HepG2 (cell line): ENCODE measurements around the gene CD72. TPM values are rescaled to one million over a fixed set of nuclear protein-coding genes. Genes with fewer than 3 reads are reported as not detected.

Experiments
- ATAC-seq: fragments of 200-7000 bp; cut with Tn5 transposase; 3 replicates; pipeline ENCODE4 v1.9.1; 2020; ENCODE audit warnings: mild to moderate bottlenecking, moderate library complexity
- BruUV-seq: library from RNA; stranded (reverse); fragments of 400-500 nt; replicated peaks from 2 replicates; lab custom pipeline; 2021; lab: Mats Ljungman, UMichigan
- CTCF ChIA-PET: fragments of 300-600 bp; formaldehyde crosslinking; extraction: SDS; loops from one replicate; lab custom pipeline; 2021; ENCODE audit warnings: low total read pairs, inconsistent platforms, low intra/inter-chr PET ratio; lab: Yijun Ruan, JAX
- POLR2A ChIA-PET: fragments of 350-600 bp; sonication (Branson Sonifier 250); formaldehyde crosslinking; loops from one replicate; lab custom pipeline; 2020; ENCODE audit warnings: antibody characterized with exemption, inconsistent platforms; lab: Yijun Ruan, JAX
- DNase-seq: peaks from one replicate; pipeline ENCODE4 v3.0.0-alpha.2; 2015; ENCODE audit warnings: low spot score
- FAIRE-seq: peaks from 3 replicates; lab custom pipeline; 2011; peaks lifted over from hg19 to GRCh38; lab: Jason Lieb, UNC
- H2AFZ ChIP-seq: one replicate; pipeline ENCODE4 v1.6.1; 2011; ENCODE audit warnings: low read length, inconsistent platforms
- H3K27ac ChIP-seq: fragments of 300-600 bp; 3 replicates; pipeline ENCODE4 v1.8.0; 2011; ENCODE audit warnings: mixed run types, mild to moderate bottlenecking, mixed read lengths, low read length, inconsistent platforms; ENCODE audit not compliant: insufficient read depth; ENCODE audit errors: extremely low read length
- H3K27me3 ChIP-seq, 2 experiments: fragments of 200-600 bp in 1 of 2; 2 replicates in 1 of 2; 3 replicates in 1 of 2; pipeline versions ENCODE4 v1.6.0 to v1.8.0; 2011; ENCODE audit warnings: low read length in 2 of 2, mild to moderate bottlenecking in 2 of 2, moderate library complexity in 2 of 2, inconsistent platforms in 1 of 2; ENCODE audit not compliant: insufficient read depth in 2 of 2, control insufficient read depth in 1 of 2
- H3K36me3 ChIP-seq, 2 experiments: fragments of 200-600 bp in 1 of 2; replicated peaks in 1 of 2; 2 replicates in 1 of 2; 3 replicates in 1 of 2; pipeline versions ENCODE4 v1.5.1 to v1.8.0; 2011; ENCODE audit warnings: low read length in 2 of 2, inconsistent platforms in 1 of 2; ENCODE audit not compliant: insufficient read depth in 2 of 2, control insufficient read depth in 1 of 2
- H3K4me1 ChIP-seq: 2 replicates; pipeline ENCODE4 v1.5.1; 2012; ENCODE audit warnings: low read length, inconsistent platforms; ENCODE audit not compliant: insufficient read depth
- H3K4me2 ChIP-seq: 2 replicates; pipeline ENCODE4 v1.6.0; 2011; ENCODE audit warnings: low read depth, low read length, inconsistent platforms
- H3K4me3 ChIP-seq, 3 experiments: fragments of 200-600 bp in 1 of 3; sonication (generic), shearing (Covaris generic) in 1 of 3; replicated peaks in 1 of 3; 2 replicates each; pipeline ENCODE4 v1.5.1; 2011 to 2016; ENCODE audit warnings: low read length in 3 of 3, inconsistent platforms in 2 of 3, low read depth in 2 of 3, mild to moderate bottlenecking in 2 of 3, control low read depth in 1 of 3, mixed read lengths in 1 of 3; ENCODE audit not compliant: insufficient read depth in 1 of 3
- H3K79me2 ChIP-seq: one replicate; pipeline ENCODE4 v1.6.1; 2011; ENCODE audit warnings: low read length, inconsistent platforms; ENCODE audit not compliant: insufficient read depth
- H3K9ac ChIP-seq: 2 replicates; pipeline ENCODE4 v1.6.0; 2011; ENCODE audit warnings: mild to moderate bottlenecking, low read depth, low read length, inconsistent platforms; ENCODE audit not compliant: insufficient read depth
- H3K9me3 ChIP-seq: 2 replicates; pipeline ENCODE4 v1.5.1; 2012; ENCODE audit warnings: mild to moderate bottlenecking, low read length
- H4K20me1 ChIP-seq: 2 replicates; pipeline ENCODE4 v1.6.0; 2011; ENCODE audit warnings: inconsistent platforms, mild to moderate bottlenecking, low read length, moderate library complexity; ENCODE audit not compliant: insufficient read depth
- AHDC1 ChIP-seq: sonication (generic); formaldehyde crosslinking; IDR thresholded peaks from 2 replicates; pipeline ENCODE4 v1.5.1; 2020; ENCODE audit warnings: mild to moderate bottlenecking, missing genetic modification reagents, borderline replicate concordance
- HIC2 ChIP-seq: sonication (generic); formaldehyde crosslinking; IDR thresholded peaks from 2 replicates; pipeline ENCODE4 v1.9.0; 2022; ENCODE audit warnings: low read depth, missing genetic modification reagents
- MTF1 ChIP-seq: sonication (generic); formaldehyde crosslinking; IDR thresholded peaks from 2 replicates; pipeline ENCODE4 v1.5.0; 2020; ENCODE audit warnings: missing genetic modification reagents
- PRPF4 ChIP-seq: fragments of 200-400 bp; formaldehyde crosslinking; IDR thresholded peaks from 2 replicates; pipeline ENCODE4 v1.6.1; 2016; ENCODE audit warnings: low read length, low read depth; ENCODE audit not compliant: poor library complexity, severe bottlenecking
- TBP ChIP-seq: sonication (generic); formaldehyde crosslinking; IDR thresholded peaks from 2 replicates; pipeline ENCODE4 v1.5.0; 2020; ENCODE audit warnings: missing genetic modification reagents
- ZNF496 ChIP-seq: sonication (generic); formaldehyde crosslinking; IDR thresholded peaks from 2 replicates; pipeline ENCODE4 v1.8.1; 2023; ENCODE audit warnings: mild to moderate bottlenecking, moderate library complexity, missing genetic modification reagents; ENCODE audit not compliant: insufficient replicate concordance
- WGBS: methylation state at CpG from one replicate; pipeline ENCODE4 v1.1.6; 2017; ENCODE audit warnings: low lambda C conversion rate; 5-methylcytosine and 5-hydroxymethylcytosine counted together
- in situ Hi-C: cut with HindIII; loops from 2 replicates; pipeline ENCODE4 v1.10.0; 2017; ENCODE audit warnings: low pct_unique_long_range_greater_than_20kb; ENCODE audit not compliant: extremely low pct_ligation_motif_present
- intact Hi-C: fragments of 100-400 bp; cut with micrococcal nuclease; formaldehyde crosslinking; loops from one replicate; pipeline ENCODE4 v1.10.0; 2022; ENCODE audit not compliant: unreplicated experiment
- polyA plus RNA-seq, 8 experiments: library from polyadenylated mRNA; depleted of rRNA in 3 of 8; stranded (reverse) in 7 of 8; unstranded in 1 of 8; fragments of >200 nt; fragmentation: Illumina TruSeq in 4 of 8; extraction: Trizol in 4 of 8; gene quantifications; 2 replicates each; pipeline versions ENCODE4 v1.2.1 to v1.2.3, GENCODE V29; 2011 to 2016; ENCODE audit warnings: low read depth in 4 of 8, missing spikeins in 1 of 8, mixed read lengths in 1 of 8; ENCODE audit not compliant: insufficient read depth in 1 of 8
- total RNA-seq, 5 experiments: library from RNA; depleted of rRNA; stranded (reverse); fragments of >200 nt; fragmentation: Illumina TruSeq; extraction: Trizol; gene quantifications; 2 replicates each; pipeline ENCODE4 v1.2.3, GENCODE V29; 2016; ENCODE audit warnings: low read depth in 1 of 5
- TF ChIP-seq, protein P1 (sequence below): sonication (generic); IDR thresholded peaks from 2 replicates; pipeline ENCODE4 v1.6.1; 2016; ENCODE audit warnings: low read depth, borderline replicate concordance
- TF ChIP-seq, protein P2 (sequence below), 2 experiments: sonication (generic) in 1 of 2; formaldehyde crosslinking in 1 of 2; IDR thresholded peaks; 2 replicates each; pipeline versions ENCODE4 v1.5.1 to v1.6.1; 2011 to 2020; ENCODE audit warnings: borderline replicate concordance in 1 of 2, low read depth in 1 of 2, low read length in 1 of 2, mild to moderate bottlenecking in 1 of 2, missing genetic modification reagents in 1 of 2, moderate library complexity in 1 of 2

The CD72 gene
- total and polyA plus RNA-seq, 2 of the 13 experiments (the other 11 are each of a cell fraction or from before 2014, with no cell fraction given): 0.18 to 1.1 TPM

GRCh38 chr9:35618854-35619799 lies 914 bp upstream of the CD72 start:
- H3K27ac ChIP-seq: no peak overlapping the region

More at GRCh38 chr9:35618854-35619799, 914 bp upstream of the CD72 start:
- Histone ChIP-seq H3K36me3 (no peaks in the 10 kb centered on the region), H3K4me3 (no peak overlapping the region), H3K27me3 (peaks cover 3 to 58% of the 10 kb centered on the region in 2 experiments; a peak in 3 of 5 replicates), H3K9ac (no peak overlapping the region), H3K4me2 (no peak overlapping the region), H4K20me1 (no peaks in the 10 kb centered on the region), H3K79me2 (no peaks in the 10 kb centered on the region), H2AFZ (no peak overlapping the region), H3K9me3 (no peaks in the 10 kb centered on the region), H3K4me1 (no peaks in the 10 kb centered on the region)
- WGBS: 69% methylated on average over 16 of the region's 17 CpGs
- in situ Hi-C loops: no loop called here
- no peak for FAIRE-seq
- POLR2A ChIA-PET: no interaction called here
- no TSS peak for BruUV-seq
- intact Hi-C loops: no loop called here
- ATAC-seq: no peak
- no peak for DNase-seq
- TF ChIP-seq PRPF4 (no peak), HIC2 (CRISPR knock-in tag) (no peak), MTF1 (CRISPR knock-in tag) (no peak), AHDC1 (CRISPR knock-in tag) (no peak), TBP (CRISPR knock-in tag) (no peak), ZNF496 (CRISPR knock-in tag) (no peak)
- TF ChIP-seq, protein P1, sequence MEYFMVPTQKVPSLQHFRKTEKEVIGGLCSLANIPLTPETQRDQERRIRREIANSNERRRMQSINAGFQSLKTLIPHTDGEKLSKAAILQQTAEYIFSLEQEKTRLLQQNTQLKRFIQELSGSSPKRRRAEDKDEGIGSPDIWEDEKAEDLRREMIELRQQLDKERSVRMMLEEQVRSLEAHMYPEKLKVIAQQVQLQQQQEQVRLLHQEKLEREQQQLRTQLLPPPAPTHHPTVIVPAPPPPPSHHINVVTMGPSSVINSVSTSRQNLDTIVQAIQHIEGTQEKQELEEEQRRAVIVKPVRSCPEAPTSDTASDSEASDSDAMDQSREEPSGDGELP: no peak
- TF ChIP-seq, protein P2, sequence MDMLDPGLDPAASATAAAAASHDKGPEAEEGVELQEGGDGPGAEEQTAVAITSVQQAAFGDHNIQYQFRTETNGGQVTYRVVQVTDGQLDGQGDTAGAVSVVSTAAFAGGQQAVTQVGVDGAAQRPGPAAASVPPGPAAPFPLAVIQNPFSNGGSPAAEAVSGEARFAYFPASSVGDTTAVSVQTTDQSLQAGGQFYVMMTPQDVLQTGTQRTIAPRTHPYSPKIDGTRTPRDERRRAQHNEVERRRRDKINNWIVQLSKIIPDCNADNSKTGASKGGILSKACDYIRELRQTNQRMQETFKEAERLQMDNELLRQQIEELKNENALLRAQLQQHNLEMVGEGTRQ (IDR thresholded peaks at IDR 0.05; ENCODE audit: low read depth, low read length): no peak
- TF ChIP-seq, protein P2 (CRISPR knock-in tag; IDR thresholded peaks at IDR 0.05; ENCODE audit: borderline replicate concordance): no peak
- CTCF ChIA-PET: no interaction called here
